Kidney epithelial cell (primary cell): ENCODE data around the gene DYNC1I1. TPM values are rescaled to one million over a fixed set of nuclear protein-coding genes. Genes with fewer than 3 reads are reported as not detected.

Experiments
- DNase-seq: peaks from one replicate; pipeline ENCODE4 v3.0.0-alpha.2; 2010; ENCODE audit warnings: low read depth
- H3K27me3 ChIP-seq: 2 replicates; pipeline ENCODE4 v1.6.0; 2011; ENCODE audit warnings: low read length; ENCODE audit not compliant: control insufficient read depth, insufficient read depth
- H3K36me3 ChIP-seq: 2 replicates; pipeline ENCODE4 v1.5.1; 2011; ENCODE audit warnings: low read length; ENCODE audit not compliant: control insufficient read depth, insufficient read depth
- H3K4me3 ChIP-seq: 2 replicates; pipeline ENCODE4 v1.5.1; 2011; ENCODE audit warnings: low read depth, mild to moderate bottlenecking, control low read depth, low read length
- total RNA-seq: library from RNA; depleted of rRNA; stranded (reverse); fragments of >200 nt; gene quantifications from 2 replicates; pipeline ENCODE4 v1.2.3, GENCODE V29; 2015
- TF ChIP-seq, protein P1 (sequence below): IDR thresholded peaks from 2 replicates; pipeline ENCODE4 v1.5.1; 2011; ENCODE audit warnings: mild to moderate bottlenecking, moderate library complexity, low read length, control low read depth, inconsistent platforms; ENCODE audit not compliant: insufficient read depth, poor library complexity, severe bottlenecking

The DYNC1I1 gene
- total RNA-seq, 1 donor from 2014 or later, result 0.08 TPM

DNA sequence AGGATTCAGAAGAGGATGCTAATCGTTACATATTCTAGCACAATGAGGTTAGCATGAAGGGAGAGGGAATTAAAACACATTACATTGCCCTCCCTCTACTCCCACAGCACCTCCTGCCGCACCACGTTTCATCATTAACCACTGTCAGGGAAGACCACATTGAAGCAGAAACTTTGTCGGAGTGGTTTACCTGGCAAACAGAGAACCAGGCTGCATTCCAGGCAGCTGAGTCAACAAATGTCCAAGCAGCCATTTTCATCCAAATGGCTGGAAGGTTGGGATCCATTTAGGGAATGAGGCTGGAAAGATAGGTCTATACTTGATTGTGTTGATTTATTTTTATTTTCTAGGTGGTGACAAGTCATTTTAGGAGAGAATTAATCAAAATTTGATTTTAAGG lies 273.6 kb downstream of the DYNC1I1 start:
- Histone ChIP-seq H3K27me3 (no peaks in the 10 kb centered on the region), H3K36me3 (no peaks in the 10 kb centered on the region), H3K4me3 (no peak overlapping the region)
- no peak for DNase-seq
- TF ChIP-seq, protein P1, sequence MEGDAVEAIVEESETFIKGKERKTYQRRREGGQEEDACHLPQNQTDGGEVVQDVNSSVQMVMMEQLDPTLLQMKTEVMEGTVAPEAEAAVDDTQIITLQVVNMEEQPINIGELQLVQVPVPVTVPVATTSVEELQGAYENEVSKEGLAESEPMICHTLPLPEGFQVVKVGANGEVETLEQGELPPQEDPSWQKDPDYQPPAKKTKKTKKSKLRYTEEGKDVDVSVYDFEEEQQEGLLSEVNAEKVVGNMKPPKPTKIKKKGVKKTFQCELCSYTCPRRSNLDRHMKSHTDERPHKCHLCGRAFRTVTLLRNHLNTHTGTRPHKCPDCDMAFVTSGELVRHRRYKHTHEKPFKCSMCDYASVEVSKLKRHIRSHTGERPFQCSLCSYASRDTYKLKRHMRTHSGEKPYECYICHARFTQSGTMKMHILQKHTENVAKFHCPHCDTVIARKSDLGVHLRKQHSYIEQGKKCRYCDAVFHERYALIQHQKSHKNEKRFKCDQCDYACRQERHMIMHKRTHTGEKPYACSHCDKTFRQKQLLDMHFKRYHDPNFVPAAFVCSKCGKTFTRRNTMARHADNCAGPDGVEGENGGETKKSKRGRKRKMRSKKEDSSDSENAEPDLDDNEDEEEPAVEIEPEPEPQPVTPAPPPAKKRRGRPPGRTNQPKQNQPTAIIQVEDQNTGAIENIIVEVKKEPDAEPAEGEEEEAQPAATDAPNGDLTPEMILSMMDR, result no peak

DNA sequence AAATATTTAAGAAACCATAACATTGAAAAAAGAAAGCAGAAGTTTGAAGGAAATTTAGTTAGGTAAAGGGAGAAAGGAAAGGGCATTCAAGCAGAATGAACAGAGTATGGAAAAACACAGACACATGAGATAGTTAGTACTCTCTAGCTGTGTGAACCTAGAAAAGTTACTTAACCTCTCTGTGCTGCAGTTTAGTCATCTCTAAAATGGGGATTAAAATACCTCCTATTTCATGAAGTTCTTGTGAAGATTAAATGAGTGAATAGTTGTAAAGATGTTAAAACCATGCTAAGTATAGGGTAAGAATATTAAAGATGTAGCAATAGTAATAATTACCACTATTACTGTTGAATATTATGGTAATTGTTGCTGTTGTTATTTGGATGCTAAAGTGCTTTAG lies 279.9 kb downstream of the DYNC1I1 start:
- H3K27me3 ChIP-seq, result peaks cover 2% of the 10 kb centered on the region
- TF ChIP-seq, protein P1, result no peak
- H3K36me3 ChIP-seq, result no peaks in the 10 kb centered on the region
- DNase-seq, result no peak
- no peak overlapping the region for H3K4me3 ChIP-seq

DNA sequence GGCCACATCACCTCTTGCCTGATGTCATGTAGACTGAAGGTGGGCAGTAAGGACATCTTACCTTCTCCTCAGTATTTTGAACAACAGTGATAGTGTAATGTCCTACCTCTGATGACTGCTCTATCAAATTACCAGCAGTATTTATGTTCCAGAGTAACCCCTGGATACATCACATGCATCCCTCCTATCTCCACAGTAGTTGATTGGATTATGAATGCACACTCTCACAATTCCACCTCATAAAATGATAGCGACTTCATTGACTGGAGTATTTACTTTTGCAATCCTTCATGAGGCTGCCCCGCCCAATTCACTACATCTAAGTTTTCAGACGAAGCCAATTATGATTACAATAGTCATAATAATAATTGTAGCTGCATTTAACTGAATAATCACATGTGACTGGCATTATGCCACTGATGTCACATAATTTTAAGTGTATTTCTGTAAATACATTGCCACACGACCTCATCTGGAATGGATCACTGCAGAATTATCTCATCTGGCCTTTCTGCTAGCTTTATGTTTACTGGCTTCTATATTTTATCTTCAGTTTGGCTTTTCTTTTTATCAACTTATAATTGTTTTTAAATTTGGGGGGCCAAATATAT lies 280.6 kb downstream of the DYNC1I1 start:
- Histone ChIP-seq H3K4me3 (no peak overlapping the region), H3K36me3 (no peaks in the 10 kb centered on the region), H3K27me3 (peaks cover 2% of the 10 kb centered on the region)
- DNase-seq, result no peak
- TF ChIP-seq, protein P1, result no peak

DNA sequence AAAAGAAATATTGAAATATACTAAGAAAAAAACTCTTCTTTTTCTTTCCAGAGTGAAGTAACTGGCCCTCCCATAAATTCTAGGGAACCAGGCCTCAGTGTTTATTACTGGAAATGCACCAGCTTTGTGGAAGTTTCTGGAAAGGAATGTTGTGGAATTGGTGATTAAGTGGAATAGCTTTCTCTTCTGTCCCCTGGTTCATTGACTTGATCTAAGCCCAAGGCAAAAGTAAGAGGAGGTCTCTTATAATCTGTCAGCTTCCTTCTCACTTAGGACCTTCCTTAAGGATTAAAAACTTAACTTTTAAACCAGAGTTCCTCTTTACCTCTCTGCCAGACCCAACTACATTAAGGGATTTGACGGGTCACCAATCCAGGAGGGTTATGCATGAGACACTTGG lies 283.4 kb downstream of the DYNC1I1 start:
- Histone ChIP-seq H3K4me3 (no peak overlapping the region), H3K27me3 (peaks cover 2% of the 10 kb centered on the region), H3K36me3 (no peaks in the 10 kb centered on the region)
- TF ChIP-seq, protein P1, result no peak
- DNase-seq, result no peak

DNA sequence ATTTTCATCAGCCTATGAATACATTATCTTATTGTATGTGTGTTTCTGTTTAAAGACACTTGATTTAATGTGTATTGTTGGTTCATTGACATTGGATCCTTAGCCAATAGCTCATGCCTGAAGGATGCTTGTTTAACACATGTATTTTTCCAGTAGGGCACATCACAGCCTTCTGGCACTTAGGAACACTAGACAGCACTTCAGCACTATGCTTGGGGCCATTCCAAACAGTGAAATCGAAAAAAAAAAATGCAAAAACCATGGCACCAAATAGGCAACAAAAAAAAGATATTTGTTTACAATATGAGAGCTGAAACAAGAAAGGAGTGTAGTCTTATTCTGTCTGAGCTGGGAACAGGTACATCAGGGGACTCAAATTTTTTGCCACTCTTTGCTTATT lies 286.7 kb downstream of the DYNC1I1 start:
- DNase-seq, result no peak
- TF ChIP-seq, protein P1, result no peak

DNA sequence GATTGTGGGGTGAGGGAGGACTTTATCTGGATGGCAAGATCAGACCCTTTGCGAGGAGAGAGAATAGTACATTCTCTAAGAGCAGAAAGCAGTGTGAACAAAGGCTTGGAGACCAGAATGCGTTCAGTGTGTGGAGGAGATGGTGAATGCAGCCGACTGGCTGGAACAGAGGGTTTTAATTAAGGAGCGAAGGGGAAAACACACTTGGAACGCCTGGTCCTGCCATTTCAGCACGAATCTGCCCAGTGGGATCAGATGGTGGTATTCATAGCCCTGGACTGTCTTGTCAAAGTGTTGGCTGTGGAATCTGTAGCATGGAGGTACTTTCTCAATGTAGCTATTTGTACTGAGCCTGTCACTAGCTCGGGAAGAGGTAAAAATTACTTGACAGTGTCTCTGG lies 288.7 kb downstream of the DYNC1I1 start:
- TF ChIP-seq, protein P1, result no peak
- Histone ChIP-seq H3K27me3 (no peaks in the 10 kb centered on the region), H3K36me3 (no peaks in the 10 kb centered on the region), H3K4me3 (no peak overlapping the region)
- DNase-seq, result no peak

More for the DNA sequence above, 286.7 kb downstream of the DYNC1I1 start:
- H3K27me3 ChIP-seq, result no peaks in the 10 kb centered on the region
- no peak overlapping the region for H3K4me3 ChIP-seq
- H3K36me3 ChIP-seq, result no peaks in the 10 kb centered on the region
